OCI-LY1 (cell line): ENCODE results near the gene PRKCH.

Experiments
- EZH2 ChIP-seq: fragments of 200-600 bp; sonication (generic), shearing (Covaris generic); IDR thresholded peaks from 2 replicates; pipeline ENCODE4 v1.8.0; 2017; ENCODE audit warnings: borderline replicate concordance, mixed run types, mild to moderate bottlenecking, antibody characterized with exemption, low read length, moderate library complexity, mixed read lengths
- TF ChIP-seq, protein P1 (sequence below): fragments of 200-600 bp; sonication (generic), shearing (Covaris generic); IDR thresholded peaks from 2 replicates; pipeline ENCODE4 v1.5.1; 2017; ENCODE audit warnings: mild to moderate bottlenecking, antibody characterized with exemption, low read length, moderate library complexity, mixed read lengths

- TF ChIP-seq, protein P1, sequence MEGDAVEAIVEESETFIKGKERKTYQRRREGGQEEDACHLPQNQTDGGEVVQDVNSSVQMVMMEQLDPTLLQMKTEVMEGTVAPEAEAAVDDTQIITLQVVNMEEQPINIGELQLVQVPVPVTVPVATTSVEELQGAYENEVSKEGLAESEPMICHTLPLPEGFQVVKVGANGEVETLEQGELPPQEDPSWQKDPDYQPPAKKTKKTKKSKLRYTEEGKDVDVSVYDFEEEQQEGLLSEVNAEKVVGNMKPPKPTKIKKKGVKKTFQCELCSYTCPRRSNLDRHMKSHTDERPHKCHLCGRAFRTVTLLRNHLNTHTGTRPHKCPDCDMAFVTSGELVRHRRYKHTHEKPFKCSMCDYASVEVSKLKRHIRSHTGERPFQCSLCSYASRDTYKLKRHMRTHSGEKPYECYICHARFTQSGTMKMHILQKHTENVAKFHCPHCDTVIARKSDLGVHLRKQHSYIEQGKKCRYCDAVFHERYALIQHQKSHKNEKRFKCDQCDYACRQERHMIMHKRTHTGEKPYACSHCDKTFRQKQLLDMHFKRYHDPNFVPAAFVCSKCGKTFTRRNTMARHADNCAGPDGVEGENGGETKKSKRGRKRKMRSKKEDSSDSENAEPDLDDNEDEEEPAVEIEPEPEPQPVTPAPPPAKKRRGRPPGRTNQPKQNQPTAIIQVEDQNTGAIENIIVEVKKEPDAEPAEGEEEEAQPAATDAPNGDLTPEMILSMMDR = no peak
- no peak for TF ChIP-seq EZH2
Observed at GRCh38 chr14:61569812-61570548, 248.6 kb downstream of the PRKCH start.
